Activated CD8-positive, alpha-beta T cell treated with anti-CD3 and anti-CD28 coated beads, Interleukin-2, amount 10 ng/mL, durations not matched to agents 7 days and 5 days (primary cell): ENCODE data around the gene PICK1. TPM values are rescaled to one million over a fixed set of nuclear protein-coding genes. Genes with fewer than 3 reads are reported as not detected.
"Not testable (repeated sequence)": the region's sequence is repeated elsewhere in the genome, so short reads cannot be mapped to it uniquely, and the experiment has no call there.

Experiments used
- ATAC-seq: fragments of 150-1000 bp; cut with Tn5 transposase; one replicate; pipeline ENCODE4 v1.10.0; 2021; ENCODE audit warnings: moderate library complexity
- CTCF ChIA-PET: fragments of 350-600 bp; sonication (Branson Sonifier 250); formaldehyde crosslinking; loops from one replicate; lab custom pipeline; 2021; ENCODE audit warnings: antibody characterized with exemption; lab: Charles Lee
- POLR2A ChIA-PET: fragments of 350-600 bp; sonication (Branson Sonifier 250); formaldehyde crosslinking; loops from one replicate; lab custom pipeline; 2021; ENCODE audit warnings: antibody characterized with exemption; lab: Charles Lee
- DNase-seq: peaks from one replicate; pipeline ENCODE4 v3.0.0-alpha.2; 2020
- H3K27ac Mint-ChIP-seq: one replicate; pipeline ENCODE4 v1.8.0; 2021; ENCODE audit warnings: mild to moderate bottlenecking, mixed read lengths
- H3K27me3 Mint-ChIP-seq: one replicate; pipeline ENCODE4 v1.8.0; 2021; ENCODE audit warnings: low read depth, mixed read lengths
- H3K36me3 Mint-ChIP-seq: one replicate; pipeline ENCODE4 v1.8.0; 2021; ENCODE audit warnings: low read depth, mixed read lengths
- H3K4me1 Mint-ChIP-seq: one replicate; pipeline ENCODE4 v1.8.0; 2021; ENCODE audit warnings: low read depth, mixed read lengths
- H3K4me3 Mint-ChIP-seq: one replicate; pipeline ENCODE4 v1.8.0; 2021; ENCODE audit warnings: mild to moderate bottlenecking, mixed read lengths
- H3K9me3 Mint-ChIP-seq: one replicate; pipeline ENCODE4 v1.8.0; 2022; ENCODE audit warnings: mixed read lengths; ENCODE audit not compliant: insufficient read depth
- total RNA-seq, 2 experiments: library from RNA; stranded (reverse); gene quantifications; one replicate each; pipeline ENCODE4 v1.2.3, GENCODE V29; 2021

The PICK1 gene
- total RNA-seq, 2 experiments from 2014 or later = 12.7 to 14.0 TPM

GRCh38 chr22:38074181-38075104, 17.2 kb downstream of the PICK1 start:
- no peak overlapping the region for H3K4me3 Mint-ChIP-seq
- no peak for DNase-seq
- H3K9me3 Mint-ChIP-seq = no peaks in the 10 kb centered on the region
- H3K4me1 Mint-ChIP-seq = no peaks in the 10 kb centered on the region
- CTCF ChIA-PET = no interaction called here
- H3K36me3 Mint-ChIP-seq = peaks cover 2% of the 10 kb centered on the region
- ATAC-seq = no peak
- no peak overlapping the region for H3K27ac Mint-ChIP-seq
- POLR2A ChIA-PET = no interaction called here
- peaks cover under 1% of the 10 kb centered on the region for H3K27me3 Mint-ChIP-seq

- CTCF ChIA-PET = no interaction called here
- ATAC-seq = no peak
- H3K9me3 Mint-ChIP-seq = no peaks in the 10 kb centered on the region
These were observed 18.1 kb downstream of the PICK1 start for GRCh38 chr22:38075105-38075825.

DNA sequence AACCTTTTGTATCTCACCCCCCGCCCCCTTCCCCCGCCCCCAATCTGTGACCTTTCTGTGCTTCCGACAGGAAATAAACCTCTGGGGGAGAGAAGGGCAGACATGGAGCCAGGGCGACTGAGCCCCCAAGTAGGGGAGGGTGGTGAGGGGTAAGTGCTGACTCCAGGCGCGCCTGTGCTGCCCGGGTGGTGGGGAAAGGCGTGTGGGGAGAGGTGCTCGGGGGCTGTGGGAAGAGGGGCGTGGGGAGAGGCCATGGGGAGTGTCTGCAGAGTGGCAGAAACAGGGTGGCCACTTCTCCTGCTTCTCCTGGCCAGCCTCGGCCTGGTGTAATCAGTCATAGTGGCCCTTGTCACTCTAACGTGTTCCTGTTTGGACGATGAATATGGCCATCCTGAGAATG, 18.8 kb downstream of the PICK1 start:
- ATAC-seq (no peak), DNase-seq (no peak)
- Mint-ChIP-seq H3K27ac (no peak overlapping the region), H3K36me3 (peaks cover 2% of the 10 kb centered on the region), H3K4me3 (no peak overlapping the region), H3K27me3 (peaks cover 13% of the 10 kb centered on the region), H3K9me3 (no peaks in the 10 kb centered on the region), H3K4me1 (no peaks in the 10 kb centered on the region)
- CTCF ChIA-PET = no interaction called here
- POLR2A ChIA-PET = no interaction called here

More at GRCh38 chr22:38075105-38075825, 18.1 kb downstream of the PICK1 start:
- Mint-ChIP-seq H3K27ac (no peak overlapping the region), H3K27me3 (peaks cover 8% of the 10 kb centered on the region), H3K36me3 (peaks cover 2% of the 10 kb centered on the region), H3K4me1 (no peaks in the 10 kb centered on the region), H3K4me3 (no peak overlapping the region)
- POLR2A ChIA-PET = no interaction called here
- DNase-seq = no peak

DNA sequence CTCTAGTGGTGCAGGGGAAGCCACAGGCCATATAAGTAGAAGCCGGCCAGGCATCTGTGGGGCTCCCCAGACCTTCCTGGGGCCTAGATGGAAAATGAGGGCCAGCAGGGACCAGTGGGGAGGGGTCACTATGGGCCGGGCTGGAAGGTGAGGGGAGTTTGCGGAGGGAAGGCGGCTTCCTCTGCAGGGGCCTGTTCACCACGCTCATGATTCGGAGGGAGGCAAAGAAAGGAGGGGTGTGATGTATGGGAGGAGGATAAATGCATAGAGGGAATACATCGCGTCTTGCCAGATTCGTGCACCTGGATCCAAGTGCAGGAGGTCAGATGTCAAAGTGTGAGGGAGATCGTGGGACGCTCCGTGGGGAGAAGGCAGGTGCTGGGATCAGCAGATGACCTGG, 19.9 kb downstream of the PICK1 start:
- Mint-ChIP-seq H3K4me1 (no peaks in the 10 kb centered on the region), H3K27me3 (peaks cover 18% of the 10 kb centered on the region), H3K9me3 (no peaks in the 10 kb centered on the region), H3K4me3 (no peak overlapping the region), H3K36me3 (peaks cover 2% of the 10 kb centered on the region), H3K27ac (no peak overlapping the region)
- POLR2A ChIA-PET = no interaction called here
- ATAC-seq = no peak
- DNase-seq = no peak
- CTCF ChIA-PET = no interaction called here

DNA sequence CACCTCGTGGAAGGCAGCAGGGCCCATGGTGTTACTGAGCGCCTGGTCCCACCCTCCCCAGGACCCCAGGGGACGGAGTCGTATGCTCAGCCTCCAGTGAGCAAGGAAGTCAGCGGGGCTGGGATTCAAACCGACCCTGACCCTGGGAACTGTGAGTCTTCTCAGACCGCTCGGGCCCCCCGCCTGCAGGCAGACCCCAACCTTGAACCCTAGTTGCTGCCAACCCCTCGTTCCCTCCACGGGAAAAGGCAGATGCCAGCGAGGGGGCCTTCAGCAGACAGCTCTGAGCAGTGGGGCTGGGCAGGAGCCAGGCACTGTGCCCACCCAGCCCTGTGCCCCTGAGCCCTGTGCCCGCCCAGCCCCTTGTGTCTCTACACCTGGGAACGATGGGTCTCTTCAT, 20.4 kb downstream of the PICK1 start:
- H3K27me3 Mint-ChIP-seq = peaks cover 18% of the 10 kb centered on the region
- ChIA-PET POLR2A (no interaction called here), CTCF (no interaction called here)
- ATAC-seq (no peak), DNase-seq (no peak)
- H3K9me3 Mint-ChIP-seq = no peaks in the 10 kb centered on the region
- H3K27ac Mint-ChIP-seq = no peak overlapping the region
- H3K4me1 Mint-ChIP-seq = no peaks in the 10 kb centered on the region
- H3K4me3 Mint-ChIP-seq = no peak overlapping the region
- H3K36me3 Mint-ChIP-seq = peaks cover 2% of the 10 kb centered on the region

GRCh38 chr22:38078046-38078840, 21.0 kb downstream of the PICK1 start:
- POLR2A ChIA-PET = interaction anchor here (0.6 kb wide), 1 partner anchor 77 kb away, joined by 3 read pairs; no protein-coding TSS in a partner anchor
- DNase-seq (no peak), ATAC-seq (no peak)
- Mint-ChIP-seq H3K27ac (no peak overlapping the region), H3K4me1 (no peaks in the 10 kb centered on the region), H3K27me3 (peaks cover 18% of the 10 kb centered on the region), H3K4me3 (no peak overlapping the region), H3K9me3 (no peaks in the 10 kb centered on the region), H3K36me3 (peaks cover 2% of the 10 kb centered on the region)
- CTCF ChIA-PET = no interaction called here

DNA sequence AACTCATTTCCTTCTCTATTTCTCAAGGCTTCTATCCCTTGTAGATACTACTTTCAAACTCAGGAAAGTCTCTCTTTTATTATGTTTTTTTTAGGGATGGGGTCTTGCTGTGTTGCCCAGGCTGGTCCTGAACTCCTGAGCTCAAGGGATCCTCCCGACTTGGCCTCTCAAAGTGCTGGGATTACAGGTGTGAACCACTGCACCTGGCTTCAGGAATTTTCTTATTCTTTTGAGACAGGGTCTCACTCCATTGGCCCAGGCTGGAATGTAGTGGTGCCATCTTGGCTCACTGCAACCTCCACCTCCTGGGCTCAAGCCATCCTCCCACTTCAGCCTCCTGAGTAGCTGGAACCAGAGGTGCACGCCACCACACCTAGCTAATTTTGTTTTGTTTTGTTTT, 22.0 kb downstream of the PICK1 start:
- H3K36me3 Mint-ChIP-seq, POLR2A ChIA-PET, H3K4me1 Mint-ChIP-seq, DNase-seq, H3K4me3 Mint-ChIP-seq, H3K27ac Mint-ChIP-seq, CTCF ChIA-PET, H3K9me3 Mint-ChIP-seq, ATAC-seq: not testable (repeated sequence)
- peaks cover 18% of the 10 kb centered on the region for H3K27me3 Mint-ChIP-seq

DNA sequence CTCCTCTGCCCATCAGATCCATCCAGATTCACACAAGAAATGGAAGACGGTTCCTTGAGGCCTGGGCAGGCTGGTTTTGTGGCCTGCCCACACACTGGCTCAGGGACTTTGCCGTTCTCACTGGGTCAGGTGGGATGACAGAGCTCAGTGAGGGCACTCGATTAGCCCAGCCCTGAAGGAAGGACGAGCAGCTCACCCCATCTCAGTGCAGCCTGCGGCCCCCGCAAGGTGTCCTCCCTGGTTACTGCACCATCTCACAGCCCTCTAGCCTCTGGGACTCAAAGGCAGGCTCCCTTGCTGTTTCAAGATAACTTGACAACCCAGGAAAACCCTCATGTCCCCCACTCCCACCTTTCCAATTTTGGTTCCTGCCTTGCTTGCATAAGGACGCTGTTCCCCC, 22.6 kb downstream of the PICK1 start:
- Mint-ChIP-seq H3K27ac (no peak overlapping the region), H3K4me3 (no peak overlapping the region), H3K9me3 (no peaks in the 10 kb centered on the region), H3K27me3 (peaks cover 18% of the 10 kb centered on the region), H3K36me3 (no peaks in the 10 kb centered on the region), H3K4me1 (no peaks in the 10 kb centered on the region)
- ChIA-PET POLR2A (no interaction called here), CTCF (no interaction called here)
- ATAC-seq = no peak
- DNase-seq = no peak

- ATAC-seq (no peak), DNase-seq (no peak)
- CTCF ChIA-PET = no interaction called here
- H3K4me1 Mint-ChIP-seq = no peaks in the 10 kb centered on the region
- H3K36me3 Mint-ChIP-seq = no peaks in the 10 kb centered on the region
- POLR2A ChIA-PET = no interaction called here
- no peaks in the 10 kb centered on the region for H3K9me3 Mint-ChIP-seq
- H3K4me3 Mint-ChIP-seq = no peak overlapping the region
- H3K27ac Mint-ChIP-seq = no peak overlapping the region
- peaks cover 18% of the 10 kb centered on the region for H3K27me3 Mint-ChIP-seq
These were observed 23.3 kb downstream of the PICK1 start for GRCh38 chr22:38080474-38080849.

DNA sequence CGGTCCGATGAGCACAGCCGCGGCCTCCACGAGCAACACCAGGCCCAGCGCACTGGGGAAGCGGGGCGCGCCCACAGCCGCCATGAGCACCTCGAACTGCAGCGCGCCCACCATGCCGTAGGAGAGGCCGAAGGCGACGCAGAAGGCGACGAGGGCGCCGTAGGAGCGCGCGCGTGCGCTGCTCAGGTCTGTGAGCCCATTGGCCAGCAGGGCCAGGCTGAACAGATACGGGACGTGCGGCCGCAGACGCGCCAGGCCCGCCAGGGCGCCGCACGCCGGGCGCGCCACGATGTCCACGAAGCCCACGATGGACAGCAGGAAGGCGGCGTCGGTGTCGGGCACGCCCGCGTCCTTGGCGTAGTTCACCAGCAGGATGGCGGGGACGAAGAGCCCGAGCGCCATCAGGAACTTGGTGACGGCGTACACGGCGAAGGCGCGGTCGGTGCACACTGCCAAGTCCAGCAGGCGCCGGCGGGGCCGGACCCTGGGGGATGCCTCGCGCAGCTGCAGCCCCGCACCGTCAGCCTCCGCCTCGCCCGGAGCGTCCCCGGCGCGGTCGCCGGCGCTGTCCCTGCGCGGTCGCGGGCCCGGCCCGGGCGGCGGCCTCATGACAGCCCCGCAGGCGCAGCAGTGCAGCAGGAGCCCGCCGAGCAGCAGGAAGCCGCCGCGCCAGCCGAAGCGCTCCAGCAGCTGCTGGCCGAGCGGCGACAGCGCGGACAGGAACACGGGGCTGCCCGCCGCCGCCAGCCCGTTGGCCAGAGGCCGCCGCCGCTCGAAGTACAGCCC, 23.8 kb downstream of the PICK1 start:
- Mint-ChIP-seq H3K9me3 (no peaks in the 10 kb centered on the region), H3K4me1 (no peaks in the 10 kb centered on the region), H3K27me3 (peaks cover 18% of the 10 kb centered on the region), H3K36me3 (no peaks in the 10 kb centered on the region), H3K27ac (no peak overlapping the region), H3K4me3 (no peak overlapping the region)
- ATAC-seq = peak; percentile 47
- POLR2A ChIA-PET = no interaction called here
- no peak for DNase-seq
- CTCF ChIA-PET = no interaction called here

GRCh38 chr22:38081636-38081940, 24.4 kb downstream of the PICK1 start:
- ATAC-seq (no peak), DNase-seq (no peak)
- H3K4me3 Mint-ChIP-seq = no peak overlapping the region
- no peaks in the 10 kb centered on the region for H3K36me3 Mint-ChIP-seq
- CTCF ChIA-PET = no interaction called here
- no peaks in the 10 kb centered on the region for H3K9me3 Mint-ChIP-seq
- POLR2A ChIA-PET = no interaction called here
- no peaks in the 10 kb centered on the region for H3K4me1 Mint-ChIP-seq
- H3K27me3 Mint-ChIP-seq = peaks cover 18% of the 10 kb centered on the region
- no peak overlapping the region for H3K27ac Mint-ChIP-seq
